Neural progenitor cell (in vitro differentiated cells): ENCODE data around the gene CD9. TPM values are rescaled to one million over a fixed set of nuclear protein-coding genes. Genes with fewer than 3 reads are reported as not detected.
A peak's percentile ranks its signal among the peaks of the same experiment; 100 is the strongest.
"Not testable (repeated sequence)": the region's sequence is repeated elsewhere in the genome, so short reads cannot be mapped to it uniquely, and the experiment has no call there.

Source experiments
- DNase-seq: peaks from one replicate; pipeline ENCODE4 v3.0.0-alpha.2; 2016; ENCODE audit warnings: low spot score
- H2AFZ ChIP-seq: fragments of 200-600 bp; sonication (generic); replicated peaks from 2 replicates; pipeline ENCODE4 v1.6.1; 2016; ENCODE audit warnings: antibody characterized with exemption
- H3F3A ChIP-seq: fragments of 200-600 bp; sonication (generic); 2 replicates; pipeline ENCODE4 v1.6.1; 2016; ENCODE audit warnings: antibody characterized with exemption, low read depth
- H3K27ac ChIP-seq: fragments of 200-600 bp; sonication (generic); 2 replicates; pipeline ENCODE4 v1.5.1; 2016; ENCODE audit warnings: mild to moderate bottlenecking
- H3K27me3 ChIP-seq: fragments of 200-600 bp; sonication (generic); 2 replicates; pipeline ENCODE4 v1.6.1; 2016; ENCODE audit warnings: mild to moderate bottlenecking, moderate library complexity
- H3K36me3 ChIP-seq: fragments of 200-600 bp; sonication (generic); 2 replicates; pipeline ENCODE4 v1.5.1; 2016
- H3K4me1 ChIP-seq: fragments of 200-600 bp; sonication (generic); 2 replicates; pipeline ENCODE4 v1.6.1; 2016; ENCODE audit warnings: mixed run types
- H3K4me2 ChIP-seq: fragments of 200-600 bp; sonication (generic); 2 replicates; pipeline ENCODE4 v1.6.1; 2016
- H3K4me3 ChIP-seq: fragments of 200-600 bp; sonication (generic); 2 replicates; pipeline ENCODE4 v1.5.1; 2016
- H3K79me2 ChIP-seq: fragments of 200-600 bp; sonication (generic); 2 replicates; pipeline ENCODE4 v1.6.1; 2016; ENCODE audit warnings: low read depth
- H3K9ac ChIP-seq: fragments of 200-600 bp; sonication (generic); 2 replicates; pipeline ENCODE4 v1.6.1; 2016
- H3K9me3 ChIP-seq: fragments of 200-600 bp; sonication (generic); 2 replicates; pipeline ENCODE4 v1.5.1; 2016; ENCODE audit warnings: low read depth
- H4K20me1 ChIP-seq: fragments of 200-600 bp; sonication (generic); 2 replicates; pipeline ENCODE4 v1.6.1; 2016; ENCODE audit warnings: low read depth
- H3K27ac Mint-ChIP-seq: 3 replicates; pipeline ENCODE4 v1.8.0; 2021; ENCODE audit warnings: mixed read lengths
- H3K27me3 Mint-ChIP-seq: 2 replicates; pipeline ENCODE4 v1.8.0; 2022; ENCODE audit warnings: low read depth, mild to moderate bottlenecking, inconsistent platforms, moderate library complexity, mixed read lengths; ENCODE audit not compliant: insufficient read depth
- H3K36me3 Mint-ChIP-seq: 3 replicates; pipeline ENCODE4 v1.8.0; 2021; ENCODE audit warnings: mixed read lengths
- H3K4me1 Mint-ChIP-seq: 3 replicates; pipeline ENCODE4 v1.8.0; 2021; ENCODE audit warnings: mixed read lengths
- H3K4me3 Mint-ChIP-seq: 3 replicates; pipeline ENCODE4 v1.8.0; 2021; ENCODE audit warnings: mild to moderate bottlenecking, moderate library complexity, mixed read lengths
- H3K9me3 Mint-ChIP-seq: 3 replicates; pipeline ENCODE4 v1.8.0; 2020; ENCODE audit warnings: mixed read lengths
- EZH2 ChIP-seq: fragments of 200-600 bp; sonication (generic); IDR thresholded peaks from 2 replicates; pipeline ENCODE4 v1.6.1; 2017; ENCODE audit warnings: antibody characterized with exemption, mild to moderate bottlenecking, moderate library complexity
- EZH2phosphoT487 ChIP-seq: fragments of 200-600 bp; sonication (generic); IDR thresholded peaks from 2 replicates; pipeline ENCODE4 v1.6.1; 2017; ENCODE audit warnings: antibody characterized with exemption
- total RNA-seq: library from RNA; depleted of rRNA; stranded (reverse); fragments of >200 nt; gene quantifications from 2 replicates; pipeline ENCODE4 v1.2.3, GENCODE V29; 2015; ENCODE audit warnings: low replicate concordance
- TF ChIP-seq, protein P1 (sequence below): fragments of 200-600 bp; sonication (generic); IDR thresholded peaks from 2 replicates; pipeline ENCODE4 v1.5.1; 2017; ENCODE audit warnings: antibody characterized with exemption, mild to moderate bottlenecking

The CD9 gene
- total RNA-seq, 1 donor from 2014 or later: 3.6 TPM

DNA sequence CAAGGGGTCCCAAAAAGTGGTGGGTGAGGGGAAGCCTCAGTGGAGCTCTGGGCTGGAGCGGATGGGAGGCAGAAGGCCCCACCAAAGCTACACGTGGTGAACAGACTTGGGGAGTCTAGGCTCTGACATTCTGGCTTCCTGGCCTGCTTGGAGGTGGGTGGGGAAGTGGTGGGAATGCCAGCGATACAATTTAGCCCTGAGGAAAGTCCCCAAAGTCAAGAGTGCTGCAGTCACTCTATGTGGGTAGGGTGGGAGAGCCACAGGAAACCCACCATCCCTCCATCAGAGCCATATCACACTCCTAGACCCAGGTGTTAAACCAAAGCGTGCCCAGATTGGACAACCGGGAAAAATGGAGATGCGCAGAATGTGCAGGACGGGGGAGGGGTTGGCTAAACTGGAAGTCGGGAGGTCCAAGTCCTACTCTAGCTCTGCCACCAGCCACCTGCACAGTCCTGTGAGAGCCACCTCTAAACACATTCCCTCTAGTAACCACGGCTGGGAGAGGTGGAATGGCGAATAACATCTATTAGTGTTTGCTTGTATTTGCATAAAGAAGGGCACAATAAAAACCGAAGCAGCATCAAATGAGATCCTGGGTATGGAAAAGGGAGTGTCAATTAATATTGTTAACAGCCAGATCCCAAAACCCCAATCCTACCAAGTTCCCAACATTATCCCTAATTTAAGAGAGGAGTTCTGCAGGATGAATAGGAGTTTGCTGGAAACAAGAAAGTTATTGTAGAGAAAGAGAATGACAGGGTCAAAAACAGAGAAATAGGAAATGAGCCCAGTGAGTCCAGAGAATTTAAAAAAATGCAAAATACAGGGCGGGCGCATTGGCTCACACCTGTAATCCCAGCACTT, 14.0 kb upstream of the CD9 start:
- H3K4me3 Mint-ChIP-seq: no peak overlapping the region
- TF ChIP-seq, protein P1, sequence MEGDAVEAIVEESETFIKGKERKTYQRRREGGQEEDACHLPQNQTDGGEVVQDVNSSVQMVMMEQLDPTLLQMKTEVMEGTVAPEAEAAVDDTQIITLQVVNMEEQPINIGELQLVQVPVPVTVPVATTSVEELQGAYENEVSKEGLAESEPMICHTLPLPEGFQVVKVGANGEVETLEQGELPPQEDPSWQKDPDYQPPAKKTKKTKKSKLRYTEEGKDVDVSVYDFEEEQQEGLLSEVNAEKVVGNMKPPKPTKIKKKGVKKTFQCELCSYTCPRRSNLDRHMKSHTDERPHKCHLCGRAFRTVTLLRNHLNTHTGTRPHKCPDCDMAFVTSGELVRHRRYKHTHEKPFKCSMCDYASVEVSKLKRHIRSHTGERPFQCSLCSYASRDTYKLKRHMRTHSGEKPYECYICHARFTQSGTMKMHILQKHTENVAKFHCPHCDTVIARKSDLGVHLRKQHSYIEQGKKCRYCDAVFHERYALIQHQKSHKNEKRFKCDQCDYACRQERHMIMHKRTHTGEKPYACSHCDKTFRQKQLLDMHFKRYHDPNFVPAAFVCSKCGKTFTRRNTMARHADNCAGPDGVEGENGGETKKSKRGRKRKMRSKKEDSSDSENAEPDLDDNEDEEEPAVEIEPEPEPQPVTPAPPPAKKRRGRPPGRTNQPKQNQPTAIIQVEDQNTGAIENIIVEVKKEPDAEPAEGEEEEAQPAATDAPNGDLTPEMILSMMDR: no peak
- no peak for TF ChIP-seq EZH2
- TF ChIP-seq EZH2phosphoT487: no peak
- Histone ChIP-seq H3K9ac (no peak overlapping the region), H4K20me1 (no peaks in the 10 kb centered on the region), H3K4me1 (no peaks in the 10 kb centered on the region), H2AFZ (no peak overlapping the region), H3F3A (no peaks in the 10 kb centered on the region), H3K27ac (no peak overlapping the region), H3K36me3 (no peaks in the 10 kb centered on the region), H3K4me3 (no peak overlapping the region), H3K4me2 (no peak overlapping the region), H3K9me3 (no peaks in the 10 kb centered on the region), H3K79me2 (no peaks in the 10 kb centered on the region), H3K27me3 (no peaks in the 10 kb centered on the region)
- H3K36me3 Mint-ChIP-seq: no peaks in the 10 kb centered on the region
- peaks cover 7% of the 10 kb centered on the region for H3K4me1 Mint-ChIP-seq
- H3K27me3 Mint-ChIP-seq: peaks cover 8% of the 10 kb centered on the region
- DNase-seq: no peak
- H3K27ac Mint-ChIP-seq: no peak overlapping the region
- H3K9me3 Mint-ChIP-seq: peaks cover 6% of the 10 kb centered on the region

DNA sequence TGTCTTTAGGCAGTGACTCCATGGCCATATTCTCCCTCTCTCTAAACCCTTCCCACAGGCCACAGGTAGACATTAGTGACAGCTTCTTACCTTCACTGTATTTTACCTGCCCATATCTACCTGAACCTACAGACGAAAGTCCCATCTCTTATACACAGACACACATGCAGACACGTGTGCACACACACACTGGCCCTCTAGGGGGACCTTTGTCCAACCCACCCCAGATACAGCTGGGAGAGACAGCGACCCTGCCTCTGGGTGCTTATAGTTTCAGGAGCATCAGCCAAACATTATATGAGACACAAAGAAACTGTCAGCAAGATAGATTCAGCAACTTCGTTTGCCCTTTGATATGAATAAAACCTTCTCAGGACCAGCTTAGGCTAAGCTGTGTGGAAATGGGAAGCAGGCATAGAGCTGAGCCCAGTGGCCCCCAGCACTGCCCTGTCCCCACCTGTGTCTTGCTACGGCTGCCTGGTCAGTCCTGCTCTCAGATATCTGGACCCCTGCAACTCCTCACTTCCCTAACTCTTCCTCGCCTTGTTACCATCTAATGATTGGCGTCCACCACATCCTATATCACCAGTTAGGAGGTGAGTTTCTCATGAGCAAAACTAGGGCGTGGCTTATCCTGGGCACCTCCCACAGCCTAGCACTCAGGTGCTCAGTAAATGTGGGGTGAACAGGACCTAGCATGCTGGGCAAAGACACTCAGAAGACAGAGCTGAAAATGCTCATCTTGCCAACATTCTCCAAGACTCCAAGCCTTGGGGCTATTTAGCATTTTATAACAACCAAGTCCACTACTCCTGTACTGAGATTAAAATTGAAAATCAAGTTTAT, 12.0 kb upstream of the CD9 start:
- no peak for DNase-seq
- H3K79me2 ChIP-seq: no peaks in the 10 kb centered on the region
- no peak overlapping the region for H3K9ac ChIP-seq
- H3K27me3 ChIP-seq: no peaks in the 10 kb centered on the region
- H2AFZ ChIP-seq: no peak overlapping the region
- no peak overlapping the region for H3K27ac ChIP-seq
- Mint-ChIP-seq H3K27ac (no peak overlapping the region), H3K4me1 (peaks cover 2% of the 10 kb centered on the region), H3K9me3 (peaks cover 6% of the 10 kb centered on the region), H3K36me3 (no peaks in the 10 kb centered on the region), H3K4me3 (no peak overlapping the region), H3K27me3 (peaks cover 5% of the 10 kb centered on the region)
- H3F3A ChIP-seq: no peaks in the 10 kb centered on the region
- H3K36me3 ChIP-seq: no peaks in the 10 kb centered on the region
- no peaks in the 10 kb centered on the region for H3K4me1 ChIP-seq
- H3K9me3 ChIP-seq: no peaks in the 10 kb centered on the region
- H4K20me1 ChIP-seq: no peaks in the 10 kb centered on the region
- H3K4me2 ChIP-seq: no peak overlapping the region
- TF ChIP-seq EZH2phosphoT487: no peak
- no peak for TF ChIP-seq EZH2
- TF ChIP-seq, protein P1: peak; percentile 13
- no peak overlapping the region for H3K4me3 ChIP-seq

DNA sequence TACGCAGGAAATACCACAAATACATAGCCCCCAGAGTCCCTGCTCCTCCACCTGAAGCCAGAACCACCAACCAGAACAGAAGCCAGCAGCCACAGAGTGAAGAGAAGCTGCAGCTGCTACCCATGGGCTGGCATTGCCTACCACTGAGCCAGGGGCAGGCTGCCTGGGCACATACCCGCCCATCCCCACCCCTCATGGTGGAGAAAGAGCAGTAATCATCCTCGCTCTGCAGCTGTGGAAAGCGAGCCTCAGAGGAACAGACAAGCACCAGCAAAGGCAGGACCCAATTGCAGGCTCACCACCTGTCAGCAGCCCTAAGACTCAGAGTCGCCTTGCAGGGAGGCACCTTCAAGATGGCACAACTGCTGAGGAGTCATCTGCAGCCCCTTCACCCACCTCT, 11.2 kb upstream of the CD9 start:
- H3K79me2 ChIP-seq: no peaks in the 10 kb centered on the region
- no peak overlapping the region for H2AFZ ChIP-seq
- no peaks in the 10 kb centered on the region for H3K9me3 ChIP-seq
- H3K4me2 ChIP-seq: no peak overlapping the region
- Mint-ChIP-seq H3K9me3 (peaks cover 6% of the 10 kb centered on the region), H3K27ac (peak overlapping the region; percentile 12), H3K27me3 (peaks cover 5% of the 10 kb centered on the region), H3K4me1 (peaks cover 9% of the 10 kb centered on the region), H3K4me3 (no peak overlapping the region), H3K36me3 (no peaks in the 10 kb centered on the region)
- no peaks in the 10 kb centered on the region for H4K20me1 ChIP-seq
- DNase-seq: no peak
- peaks cover under 1% of the 10 kb centered on the region for H3F3A ChIP-seq
- no peak overlapping the region for H3K27ac ChIP-seq
- H3K9ac ChIP-seq: no peak overlapping the region
- no peaks in the 10 kb centered on the region for H3K4me1 ChIP-seq
- no peaks in the 10 kb centered on the region for H3K36me3 ChIP-seq
- H3K4me3 ChIP-seq: no peak overlapping the region
- TF ChIP-seq EZH2phosphoT487 (no peak), EZH2 (no peak)
- TF ChIP-seq, protein P1: no peak
- no peaks in the 10 kb centered on the region for H3K27me3 ChIP-seq

DNA sequence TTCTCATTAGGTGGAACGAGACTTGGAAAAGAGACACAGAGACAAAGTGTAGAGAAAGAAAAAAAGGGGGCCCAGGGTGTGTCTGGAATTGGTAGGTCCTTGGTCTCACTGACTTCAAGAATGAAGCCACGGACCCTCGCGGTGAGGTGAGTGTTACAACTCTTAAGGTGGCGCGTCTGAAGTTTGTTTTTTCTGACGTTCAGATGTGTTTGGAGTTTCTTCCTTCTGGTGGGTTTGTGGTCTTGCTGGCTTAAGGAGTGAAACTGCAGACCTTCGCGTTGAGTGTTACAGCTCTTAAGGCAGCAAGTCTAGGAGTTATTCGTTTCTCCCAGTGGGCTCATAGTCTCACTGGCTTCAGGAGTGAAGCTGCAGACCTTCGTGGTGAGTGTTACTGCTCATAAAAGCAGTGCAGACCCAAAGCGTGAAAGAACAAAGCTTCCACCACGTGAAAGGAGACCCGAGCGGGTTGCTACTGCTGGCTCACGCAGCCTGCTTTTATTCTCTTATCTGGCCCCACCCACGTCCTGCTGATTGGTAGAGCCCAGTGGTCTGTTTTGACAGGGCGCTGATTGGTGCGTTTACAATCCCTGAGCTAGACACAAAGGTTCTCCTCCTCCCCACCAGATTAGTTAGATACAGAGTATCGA, 10.1 kb upstream of the CD9 start:
- not testable (repeated sequence) for H3K36me3 Mint-ChIP-seq, H3F3A ChIP-seq, H2AFZ ChIP-seq, H3K4me3 Mint-ChIP-seq, H3K4me3 ChIP-seq, H3K27ac ChIP-seq, H3K27me3 Mint-ChIP-seq, H3K79me2 ChIP-seq, H4K20me1 ChIP-seq, DNase-seq, H3K27ac Mint-ChIP-seq, H3K9me3 Mint-ChIP-seq, H3K4me2 ChIP-seq, H3K4me1 ChIP-seq, H3K9me3 ChIP-seq, H3K9ac ChIP-seq, H3K27me3 ChIP-seq, H3K36me3 ChIP-seq
- peaks cover 11% of the 10 kb centered on the region for H3K4me1 Mint-ChIP-seq

DNA sequence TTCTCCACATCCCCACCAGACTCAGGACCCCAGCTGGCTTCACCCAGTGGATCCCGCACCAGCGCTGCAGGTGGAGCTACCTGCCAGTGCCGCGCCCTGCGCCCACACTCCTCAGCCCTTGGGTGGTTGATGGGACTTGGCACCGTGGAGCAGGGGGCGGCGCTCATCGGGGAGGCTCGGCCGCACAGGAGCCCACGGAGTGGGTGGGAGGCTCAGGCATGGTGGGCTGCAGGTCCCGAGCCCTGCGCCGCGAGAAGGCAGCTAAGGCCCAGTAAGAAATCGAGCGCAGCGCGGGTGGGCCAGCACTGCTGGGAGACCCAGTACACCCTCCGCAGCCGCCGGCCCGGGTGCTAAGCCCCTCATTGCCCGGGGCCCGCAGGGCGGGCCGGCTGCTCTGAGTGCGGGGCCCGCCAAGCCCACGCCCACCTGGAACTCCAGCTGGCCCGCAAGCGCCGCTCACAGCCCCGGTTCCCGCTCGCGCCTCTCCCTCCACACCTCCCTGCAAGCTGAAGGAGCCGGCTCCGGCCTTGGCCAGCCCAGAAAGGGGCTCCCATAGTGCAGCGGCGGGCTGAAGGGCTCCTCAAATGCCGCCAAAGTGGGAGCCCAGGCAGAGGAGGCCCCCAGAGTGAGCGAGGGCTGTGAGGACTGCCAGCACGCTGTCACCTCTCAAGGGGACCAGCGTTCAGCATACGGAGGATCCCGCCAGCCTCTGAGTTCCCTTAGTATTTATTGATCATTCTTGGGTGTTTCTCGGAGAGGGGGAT, 9.3 kb upstream of the CD9 start:
- not testable (repeated sequence) for H3K9ac ChIP-seq, H3K27ac Mint-ChIP-seq, H3K4me2 ChIP-seq, H3F3A ChIP-seq, H3K36me3 Mint-ChIP-seq, H3K27me3 ChIP-seq, H3K4me3 Mint-ChIP-seq, H3K27me3 Mint-ChIP-seq, H3K36me3 ChIP-seq, DNase-seq, H4K20me1 ChIP-seq, H3K4me3 ChIP-seq, H3K9me3 Mint-ChIP-seq, H2AFZ ChIP-seq, H3K9me3 ChIP-seq, H3K79me2 ChIP-seq, H3K27ac ChIP-seq, H3K4me1 ChIP-seq
- peaks cover 16% of the 10 kb centered on the region for H3K4me1 Mint-ChIP-seq
